HG03457 (cell line): Measurements from ENCODE around the gene ADARB1.

ENCODE experiments used
- ATAC-seq: cut with Tn5 transposase; IDR thresholded peaks from one replicate; pipeline ENCODE4 v1.9.1; 2021; ENCODE audit warnings: moderate number of reproducible peaks; ENCODE audit not compliant: unreplicated experiment

Gene ADARB1

DNA sequence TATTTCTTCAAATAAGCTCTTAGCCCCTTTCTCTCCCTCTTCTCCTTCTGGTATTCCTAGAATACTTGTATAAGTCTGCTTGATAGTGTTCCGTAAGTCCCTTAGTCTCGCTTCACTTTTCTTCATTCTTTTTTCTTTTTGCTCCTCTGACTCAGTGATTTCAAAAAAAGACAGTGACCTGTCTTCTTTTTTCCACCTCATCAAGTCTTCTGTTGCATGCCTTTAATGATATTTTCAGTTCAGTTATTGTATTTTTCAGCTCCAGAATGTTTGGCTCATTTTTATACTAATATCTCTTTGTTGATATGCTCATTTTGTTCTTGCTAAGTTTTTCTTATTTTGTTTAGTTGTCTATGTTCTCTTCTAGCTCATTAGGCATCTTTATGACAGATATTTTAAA, 115.6 kb downstream of the ADARB1 start:
- no peak for ATAC-seq

DNA sequence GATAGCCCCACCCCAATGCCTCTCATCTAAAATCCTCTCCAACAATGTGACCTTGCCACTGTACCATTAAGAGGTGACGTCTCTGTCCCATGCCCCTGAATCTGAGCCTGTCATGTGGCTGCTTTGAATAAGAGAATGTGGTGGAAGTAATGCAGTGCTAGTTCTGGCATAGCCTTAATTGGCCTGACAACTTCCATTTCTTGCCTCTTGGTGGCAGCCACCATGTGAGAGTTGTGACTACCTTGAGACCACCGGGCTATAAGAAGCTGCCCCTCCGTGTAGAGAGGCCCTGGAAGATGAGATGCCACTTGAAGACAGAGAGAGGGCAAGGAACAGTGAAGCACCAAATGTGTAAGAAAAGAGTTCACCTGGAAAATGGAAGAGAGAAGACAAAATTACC, 118.0 kb downstream of the ADARB1 start:
- ATAC-seq = no peak

GRCh38 chr21:45196620-45197019, 122.2 kb downstream of the ADARB1 start:
- no peak for ATAC-seq

DNA sequence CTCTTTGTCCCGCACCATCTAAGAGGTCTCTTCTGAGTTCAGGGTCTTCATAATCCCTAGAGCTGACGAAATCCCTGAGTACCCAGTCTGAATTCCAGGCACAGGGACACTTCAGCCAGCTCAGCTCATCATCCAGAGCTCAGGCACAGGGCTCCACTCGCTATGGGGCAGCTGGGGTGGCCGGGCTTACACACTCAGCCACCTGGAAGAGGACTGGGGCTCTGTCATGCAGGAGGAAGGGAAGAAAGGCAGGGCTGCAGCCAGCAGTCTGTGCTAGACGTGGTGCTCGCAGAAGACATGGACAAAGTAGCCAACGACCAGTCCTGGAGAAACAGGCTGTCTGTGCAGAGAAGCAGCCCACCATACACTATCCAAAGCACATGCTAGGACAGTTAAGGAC, 124.8 kb downstream of the ADARB1 start:
- ATAC-seq = no peak

- ATAC-seq = no peak
Measured at GRCh38 chr21:45200031-45200430, 125.7 kb downstream of the ADARB1 start.

- no peak for ATAC-seq
Measured at GRCh38 chr21:45200581-45201296, 126.4 kb downstream of the ADARB1 start.

DNA sequence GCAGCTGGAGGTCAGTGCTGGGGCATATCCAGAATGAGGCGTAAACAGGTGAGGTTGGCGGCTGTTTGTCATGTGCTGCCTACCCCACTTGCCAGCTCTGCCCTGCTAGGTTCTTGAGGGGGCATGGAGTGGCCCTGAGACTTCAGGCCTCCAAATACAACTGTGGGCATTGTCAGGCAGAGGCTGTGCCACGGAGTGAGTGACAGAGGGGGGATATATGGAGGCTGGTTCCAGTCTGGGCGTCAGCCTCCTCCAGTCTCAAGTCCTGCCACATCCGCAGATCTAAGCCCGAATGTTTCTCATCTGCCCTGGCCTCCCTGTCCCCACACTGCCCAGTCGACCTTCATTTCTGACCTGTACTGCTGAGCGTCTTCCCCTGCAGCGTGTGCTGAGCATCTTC, 128.0 kb downstream of the ADARB1 start:
- no peak for ATAC-seq

GRCh38 chr21:45202889-45203288, 128.5 kb downstream of the ADARB1 start:
- ATAC-seq = no peak

DNA sequence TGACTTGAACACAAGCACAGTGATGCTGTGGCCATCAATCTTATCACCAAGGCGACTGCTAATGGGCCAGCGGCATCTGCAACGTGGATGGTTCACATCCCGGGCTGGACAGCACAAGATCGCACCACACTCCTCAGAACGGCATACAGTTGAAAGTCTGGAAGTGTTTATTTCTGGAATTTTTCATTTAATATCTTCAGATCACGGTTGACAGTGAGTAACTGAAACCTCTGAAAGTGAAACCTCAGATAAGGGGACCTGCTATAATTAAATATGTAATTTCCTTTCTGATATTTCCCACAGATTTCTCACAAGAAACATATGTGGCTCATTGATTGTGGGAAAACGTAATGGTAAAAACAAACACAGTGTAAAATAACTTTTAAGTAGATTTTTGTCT, 129.6 kb downstream of the ADARB1 start:
- no peak for ATAC-seq

DNA sequence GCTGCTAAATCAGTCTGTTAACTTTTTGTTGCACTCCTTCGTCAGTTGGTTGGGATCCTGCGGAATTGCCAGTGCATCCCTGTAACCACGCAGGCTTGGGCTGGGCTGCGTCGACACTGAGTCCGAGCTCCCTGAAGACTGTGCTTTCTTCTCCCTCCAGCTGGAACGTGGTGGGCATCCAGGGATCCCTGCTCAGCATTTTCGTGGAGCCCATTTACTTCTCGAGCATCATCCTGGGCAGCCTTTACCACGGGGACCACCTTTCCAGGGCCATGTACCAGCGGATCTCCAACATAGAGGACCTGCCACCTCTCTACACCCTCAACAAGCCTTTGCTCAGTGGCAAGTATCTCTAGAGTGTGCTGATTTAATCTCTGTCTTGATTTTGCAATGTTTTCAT, 130.0 kb downstream of the ADARB1 start:
- no peak for ATAC-seq

DNA sequence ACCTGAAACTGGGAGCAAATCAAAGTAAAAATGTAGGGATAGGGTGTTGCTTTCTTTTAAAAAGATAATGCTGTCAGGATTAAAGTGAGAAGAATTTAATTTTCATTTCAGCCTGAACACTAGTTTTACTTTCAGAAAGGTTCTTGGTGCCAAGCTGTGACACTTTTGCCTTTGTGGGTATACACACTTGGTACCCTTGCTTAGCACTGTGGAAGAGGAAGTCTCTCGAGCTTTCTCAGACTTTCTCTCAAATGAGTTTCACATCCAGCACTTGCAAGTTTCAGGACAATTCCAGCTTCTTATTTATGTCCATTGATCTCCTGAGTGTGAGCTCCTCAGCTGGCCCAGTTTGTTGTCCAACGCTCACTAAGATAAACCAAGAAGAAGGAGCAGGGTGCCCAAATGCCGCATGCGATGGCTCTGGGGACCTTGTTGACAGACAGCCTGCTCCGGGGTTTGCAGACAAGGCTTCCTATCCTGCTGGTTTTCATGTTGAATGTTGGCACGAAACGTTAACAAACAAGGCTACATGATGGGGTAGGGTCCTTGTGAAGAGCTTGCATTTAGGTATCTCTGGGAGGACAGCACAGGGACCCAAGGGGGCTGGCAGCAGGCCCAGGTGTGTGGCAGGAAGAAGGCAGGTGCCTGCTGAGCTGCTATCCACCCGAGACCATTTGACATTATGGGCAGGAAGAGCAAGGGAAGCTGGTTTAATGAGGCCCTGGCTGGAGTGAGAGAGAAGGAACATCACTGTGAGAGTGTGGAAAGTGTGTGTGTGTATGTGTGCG, 133.7 kb downstream of the ADARB1 start:
- no peak for ATAC-seq

- no peak for ATAC-seq
Measured at GRCh38 chr21:45208627-45208951, 134.2 kb downstream of the ADARB1 start.

- ATAC-seq = no peak
Measured at GRCh38 chr21:45209046-45209445, 134.7 kb downstream of the ADARB1 start.

- no peak for ATAC-seq
Measured at GRCh38 chr21:45209685-45210284, 135.4 kb downstream of the ADARB1 start.

GRCh38 chr21:45210461-45210983, 136.1 kb downstream of the ADARB1 start:
- ATAC-seq = no peak

- ATAC-seq = no peak
Measured at GRCh38 chr21:45211661-45212060, 137.3 kb downstream of the ADARB1 start.

DNA sequence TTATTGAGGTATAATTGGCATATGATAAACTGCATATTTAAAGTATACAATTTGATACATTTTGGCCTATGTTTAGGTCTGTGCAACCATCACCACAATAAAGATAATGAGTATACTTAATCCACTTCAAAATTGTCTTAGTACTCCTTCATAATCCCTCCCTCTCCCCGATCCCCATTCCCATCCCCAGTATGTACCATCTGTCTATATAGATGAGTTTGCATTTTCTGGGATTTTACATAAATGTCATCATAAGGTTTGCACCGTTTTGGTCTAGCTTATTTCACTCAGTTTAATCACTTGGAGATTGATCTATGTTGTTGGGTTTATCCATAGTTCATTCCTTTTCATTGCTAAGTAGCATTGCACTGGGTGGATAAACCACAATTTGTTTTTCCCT, 139.0 kb downstream of the ADARB1 start:
- no peak for ATAC-seq

DNA sequence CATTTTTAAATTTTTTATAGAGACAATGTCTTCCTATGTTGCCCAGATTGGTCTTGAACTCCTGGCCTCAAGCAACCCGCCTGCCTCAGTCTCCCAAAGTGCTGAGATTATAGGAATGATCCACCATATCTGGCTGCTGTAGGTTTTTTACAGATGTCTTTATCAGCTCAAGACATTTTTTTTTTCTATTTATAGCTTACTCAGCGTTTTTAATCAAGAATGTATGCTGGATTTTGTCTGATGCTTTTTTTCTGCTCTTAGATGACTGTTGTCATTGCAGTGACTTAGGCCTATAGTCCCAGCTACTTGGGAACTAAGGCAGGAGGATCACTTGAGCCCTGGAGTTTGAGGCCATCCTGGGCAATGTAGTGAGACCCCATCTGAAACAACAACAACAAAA, 140.8 kb downstream of the ADARB1 start:
- no peak for ATAC-seq

- ATAC-seq = no peak
Measured at GRCh38 chr21:45217010-45217409, 142.6 kb downstream of the ADARB1 start.

GRCh38 chr21:45219517-45219916, 145.1 kb downstream of the ADARB1 start:
- ATAC-seq = no peak

DNA sequence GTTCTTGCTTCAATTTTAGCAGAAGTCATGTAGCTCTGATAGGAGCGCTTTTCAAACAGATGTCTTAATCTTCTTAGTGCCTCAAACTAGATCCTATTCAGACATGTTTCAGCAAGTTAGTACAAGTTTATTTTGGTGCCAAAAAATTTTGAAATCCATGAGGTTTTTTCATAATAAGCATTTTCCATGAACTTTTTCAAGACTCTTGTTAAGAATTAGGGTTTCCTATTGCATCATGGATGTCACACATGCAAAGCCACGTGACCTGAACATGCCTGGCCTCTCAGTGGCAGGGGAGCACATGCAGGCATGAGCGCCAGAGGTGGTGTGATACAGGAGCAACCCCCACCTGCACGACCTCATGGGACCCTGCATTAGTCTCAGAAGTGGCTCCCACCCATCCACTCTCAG, 145.7 kb downstream of the ADARB1 start:
- no peak for ATAC-seq
